ENCODE measurements around the gene CALM3.
A peak's percentile ranks its signal among the peaks of the same experiment; 100 is the strongest.

CALM3 gene

GRCh38 chr19:46633130-46633529 is 32.0 kb downstream of the CALM3 start:
- Mint-ChIP-seq H3K4me3 (peak overlapping the region; percentile 73), H3K9me3 (no peaks in the 10 kb centered on the region), H3K4me1 (peaks cover 42% of the 10 kb centered on the region), H3K27me3 (ENCODE audit: low read depth, poor library complexity) (peaks cover 18% of the 10 kb centered on the region), H3K36me3 (ENCODE audit: low read depth) (no peaks in the 10 kb centered on the region), H3K27ac (no peak overlapping the region)
- no peak for TF ChIP-seq CTCF (IDR thresholded peaks at IDR 0.05)
- DNase-seq: no peak

GRCh38 chr19:46634045-46634655 is 33.0 kb downstream of the CALM3 start:
- Mint-ChIP-seq H3K4me1 (peaks cover 42% of the 10 kb centered on the region), H3K27ac (no peak overlapping the region)

GRCh38 chr19:46634656-46635218 is 33.6 kb downstream of the CALM3 start:
- Mint-ChIP-seq H3K27ac (no peak overlapping the region), H3K36me3 (ENCODE audit: low read depth) (no peaks in the 10 kb centered on the region), H3K9me3 (no peaks in the 10 kb centered on the region), H3K4me1 (peaks cover 41% of the 10 kb centered on the region), H3K27me3 (ENCODE audit: low read depth, poor library complexity) (peaks cover 9% of the 10 kb centered on the region), H3K4me3 (peak overlapping the region; percentile 74)
- DNase-seq: no peak
- TF ChIP-seq CTCF (IDR thresholded peaks at IDR 0.05): no peak

More at GRCh38 chr19:46634045-46634655, 33.0 kb downstream of the CALM3 start:
- no peaks in the 10 kb centered on the region for H3K9me3 Mint-ChIP-seq
- TF ChIP-seq CTCF (IDR thresholded peaks at IDR 0.05): no peak
- H3K4me3 Mint-ChIP-seq: peak overlapping the region; percentile 73
- peak; percentile 96 for DNase-seq
- peaks cover 13% of the 10 kb centered on the region for H3K27me3 Mint-ChIP-seq (ENCODE audit: low read depth, poor library complexity)
- H3K36me3 Mint-ChIP-seq (ENCODE audit: low read depth): no peaks in the 10 kb centered on the region

GRCh38 chr19:46635920-46636761 is 35.0 kb downstream of the CALM3 start, which contains the start of gene GNG8:
Gene GNG8, minus strand, starts transcription at chr19:46636202. Its CDS starts 1,520 bp downstream, at chr19:46634682.
- Mint-ChIP-seq H3K36me3 (ENCODE audit: low read depth) (no peaks in the 10 kb centered on the region), H3K27me3 (ENCODE audit: low read depth, poor library complexity) (peaks cover 21% of the 10 kb centered on the region), H3K9me3 (no peaks in the 10 kb centered on the region), H3K4me1 (peaks cover 34% of the 10 kb centered on the region), H3K27ac (no peak within 1 kb of the TSS), H3K4me3 (peak within 1 kb of the TSS; percentile 74)
- peak; percentile 58 for DNase-seq
- TF ChIP-seq CTCF (IDR thresholded peaks at IDR 0.05): no peak

- peaks cover 25% of the 10 kb centered on the region for H3K27me3 Mint-ChIP-seq (ENCODE audit: low read depth, poor library complexity)
- DNase-seq: no peak
- no peaks in the 10 kb centered on the region for H3K9me3 Mint-ChIP-seq
- peaks cover 23% of the 10 kb centered on the region for H3K4me1 Mint-ChIP-seq
- no peak for TF ChIP-seq CTCF (IDR thresholded peaks at IDR 0.05)
- no peak overlapping the region for H3K27ac Mint-ChIP-seq
- H3K4me3 Mint-ChIP-seq: no peak overlapping the region
- no peaks in the 10 kb centered on the region for H3K36me3 Mint-ChIP-seq (ENCODE audit: low read depth)
Measured at GRCh38 chr19:46637224-46637623, 36.1 kb downstream of the CALM3 start.

All from nephron progenitor cell (in vitro differentiated cells).